ENCODE data around the gene TRIM37. TPM values are rescaled to one million over a fixed set of nuclear protein-coding genes. Genes with fewer than 3 reads are reported as not detected.
"Not testable (repeated sequence)": the region's sequence is repeated elsewhere in the genome, so short reads cannot be mapped to it uniquely, and the experiment has no call there.

Gene TRIM37
- polyA plus RNA-seq, 1 experiment, result 20.9 TPM

DNA sequence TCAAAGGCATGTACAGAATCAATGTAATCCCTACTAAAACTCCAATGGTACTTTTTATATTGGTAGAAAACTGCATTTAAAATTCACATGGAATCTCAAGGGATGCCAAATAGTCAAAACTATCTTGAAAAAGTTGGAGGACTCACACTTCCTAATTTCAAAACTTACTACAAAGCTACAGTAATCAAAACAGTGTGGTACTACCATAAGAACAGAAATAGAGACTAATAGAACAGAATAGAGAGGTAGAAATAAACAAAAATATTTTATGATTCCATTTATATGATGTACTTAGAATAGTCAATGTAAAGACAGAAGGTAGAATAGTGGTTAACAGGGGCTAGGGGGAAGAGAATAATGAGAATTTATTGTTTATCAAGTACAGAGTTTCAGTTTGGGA lies 8.8 kb downstream of the TRIM37 start:
- Histone ChIP-seq H3K36me3 (ENCODE audit: control insufficient read depth, insufficient read depth, low read length) (no peaks in the 10 kb centered on the region), H3K27me3 (ENCODE audit: control insufficient read depth, insufficient read depth, low read length) (no peaks in the 10 kb centered on the region), H3K4me3 (ENCODE audit: low read depth, low read length) (no peak overlapping the region)
- ChIA-PET CTCF (no interaction called here), POLR2A (no interaction called here)
- no peak for TF ChIP-seq CTCF (IDR thresholded peaks at IDR 0.05; ENCODE audit: insufficient read depth, low read depth, low read length)
- DNase-seq (ENCODE audit: low read depth), result no peak

GRCh38 chr17:59094861-59095530 lies 11.7 kb downstream of the TRIM37 start:
- Histone ChIP-seq H3K36me3 (ENCODE audit: control insufficient read depth, insufficient read depth, low read length) (no peaks in the 10 kb centered on the region), H3K27me3 (ENCODE audit: control insufficient read depth, insufficient read depth, low read length) (no peaks in the 10 kb centered on the region), H3K4me3 (ENCODE audit: low read depth, low read length) (no peak overlapping the region)
- TF ChIP-seq CTCF (IDR thresholded peaks at IDR 0.05; ENCODE audit: insufficient read depth, low read depth, low read length), result no peak
- ChIA-PET CTCF (interaction anchor here (0.6 to 1.3 kb wide), 2 partner anchors 9 to 23 kb away, joined by 3 read pairs; no protein-coding TSS in a partner anchor), POLR2A (no interaction called here)
- no peak for DNase-seq (ENCODE audit: low read depth)

DNA sequence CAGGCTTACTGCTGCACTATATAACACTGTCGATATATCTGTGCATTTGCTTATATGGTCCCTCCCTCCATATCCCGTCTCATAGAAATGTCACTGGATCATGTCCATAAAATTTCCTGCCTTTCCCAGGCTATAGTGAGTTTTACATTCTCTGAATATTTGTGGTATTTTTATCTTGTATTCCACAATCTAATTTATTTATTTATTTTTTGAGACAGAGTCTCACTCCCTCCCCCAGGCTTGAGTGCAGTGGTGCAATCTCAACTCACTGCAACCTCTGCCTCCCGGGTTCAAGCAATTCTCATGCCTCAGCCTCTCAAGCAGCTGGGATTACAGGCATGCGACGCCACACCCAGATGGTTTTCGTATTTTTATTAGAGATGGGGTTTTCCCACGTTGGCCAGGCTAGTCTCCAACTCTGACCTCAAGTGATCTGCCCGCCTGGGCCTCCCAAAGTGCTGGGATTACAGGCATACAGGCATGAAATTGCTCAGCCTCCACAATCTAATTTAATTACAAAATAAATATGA lies 12.9 kb downstream of the TRIM37 start:
- Histone ChIP-seq H3K27me3 (ENCODE audit: control insufficient read depth, insufficient read depth, low read length) (no peaks in the 10 kb centered on the region), H3K4me3 (ENCODE audit: low read depth, low read length) (no peak overlapping the region), H3K36me3 (ENCODE audit: control insufficient read depth, insufficient read depth, low read length) (no peaks in the 10 kb centered on the region)
- CTCF ChIA-PET, result interaction anchor here (1.2 to 1.3 kb wide), 2 partner anchors 10 to 11 kb away, joined by 3 read pairs; no protein-coding TSS in a partner anchor
- peak; percentile 96 for DNase-seq (ENCODE audit: low read depth)
- TF ChIP-seq CTCF (IDR thresholded peaks at IDR 0.05; ENCODE audit: insufficient read depth, low read depth, low read length), result no peak
- POLR2A ChIA-PET, result no interaction called here

DNA sequence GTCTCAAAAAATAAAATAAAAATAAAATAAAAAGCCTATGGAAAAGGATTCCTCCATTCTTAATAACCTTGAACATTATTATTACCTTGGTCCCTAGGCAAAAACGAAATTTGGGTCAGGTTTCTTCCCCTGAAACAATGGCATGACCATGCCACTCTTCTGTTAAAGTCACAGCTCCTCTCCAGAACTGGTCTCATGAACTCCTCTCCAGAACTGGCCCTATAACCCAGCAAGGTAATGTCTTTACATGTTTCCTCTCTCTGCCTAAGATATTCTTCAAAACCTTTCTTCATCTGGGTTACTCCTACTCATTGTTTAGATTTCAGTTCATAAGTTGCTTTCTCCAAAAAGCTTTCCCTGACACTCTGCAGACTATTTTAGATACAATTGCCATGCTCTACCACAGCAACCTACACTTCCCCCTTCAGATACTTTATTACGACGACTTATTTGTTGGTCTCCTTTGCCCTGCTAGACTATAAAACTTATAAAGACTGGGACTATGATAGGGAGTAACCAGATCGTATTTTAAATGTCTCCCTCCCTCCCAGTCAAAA lies 13.5 kb downstream of the TRIM37 start:
- CTCF ChIA-PET, result interaction anchor here (0.7 to 1.2 kb wide), 3 partner anchors 9 to 385 kb away, joined by 3 read pairs; no protein-coding TSS in a partner anchor
- no peaks in the 10 kb centered on the region for H3K27me3 ChIP-seq (ENCODE audit: control insufficient read depth, insufficient read depth, low read length)
- H3K4me3 ChIP-seq (ENCODE audit: low read depth, low read length), result no peak overlapping the region
- no peaks in the 10 kb centered on the region for H3K36me3 ChIP-seq (ENCODE audit: control insufficient read depth, insufficient read depth, low read length)
- DNase-seq (ENCODE audit: low read depth), result no peak
- POLR2A ChIA-PET, result no interaction called here
- TF ChIP-seq CTCF (IDR thresholded peaks at IDR 0.05; ENCODE audit: insufficient read depth, low read depth, low read length), result no peak

DNA sequence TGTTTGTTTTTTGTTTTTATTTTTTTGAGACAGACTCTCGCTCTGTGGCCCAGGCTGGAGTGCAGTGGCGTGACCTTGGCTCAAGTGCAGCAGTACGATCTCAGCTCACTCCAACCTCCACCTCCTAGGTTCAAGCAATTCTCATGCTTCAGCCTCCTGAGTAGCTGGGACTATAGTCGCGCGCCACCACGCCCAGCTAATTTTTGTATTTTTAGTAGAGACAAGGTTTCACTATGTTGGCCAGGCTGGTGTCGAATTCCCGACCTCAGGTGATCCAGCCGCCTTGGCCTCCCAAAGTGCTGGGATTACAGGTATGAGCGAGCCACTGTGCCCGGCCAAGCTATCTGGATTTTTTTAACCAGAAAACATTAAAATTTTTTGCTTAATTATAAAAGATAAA lies 16.1 kb downstream of the TRIM37 start:
- H3K4me3 ChIP-seq (ENCODE audit: low read depth, low read length); H3K27me3 ChIP-seq (ENCODE audit: control insufficient read depth, insufficient read depth, low read length); CTCF ChIA-PET; POLR2A ChIA-PET; H3K36me3 ChIP-seq (ENCODE audit: control insufficient read depth, insufficient read depth, low read length); DNase-seq (ENCODE audit: low read depth): not testable (repeated sequence)
